Activated CD4-positive, alpha-beta T cell treated with anti-CD3 and anti-CD28 coated beads, Interleukin-2, amount 50 U/mL, for 24 hours (primary cell): ENCODE results near the gene UCK1.
"Not testable (repeated sequence)": the region's sequence is repeated elsewhere in the genome, so short reads cannot be mapped to it uniquely, and the experiment has no call there.

Source experiments
- DNase-seq, 2 donors: peaks; one replicate each; pipeline ENCODE4 v3.0.0-alpha.2; 2020; ENCODE audit warnings: low read depth in 1 of 2, low spot score in 1 of 2

UCK1 gene

GRCh38 chr9:131554087-131554842 lies 23.2 kb upstream of the UCK1 start:
- DNase-seq: no peak

- DNase-seq: no peak
Observed at GRCh38 chr9:131552030-131552429, 21.0 kb upstream of the UCK1 start.

GRCh38 chr9:131550465-131550864 lies 19.4 kb upstream of the UCK1 start:
- DNase-seq: not testable (repeated sequence)

GRCh38 chr9:131549186-131549585 lies 18.1 kb upstream of the UCK1 start:
- DNase-seq: not testable (repeated sequence)

- no peak for DNase-seq
Observed at GRCh38 chr9:131546336-131547084, 15.4 kb upstream of the UCK1 start.

- no peak for DNase-seq
Observed at GRCh38 chr9:131545786-131546335, 14.8 kb upstream of the UCK1 start.

- no peak for DNase-seq
Observed at GRCh38 chr9:131545003-131545785, 14.1 kb upstream of the UCK1 start, which contains the start of gene PRRT1B. TSS of gene PRRT1B (plus strand) at chr9:131545523. CDS start at chr9:131545616, 93 bp downstream.

GRCh38 chr9:131543141-131543540 lies 12.1 kb upstream of the UCK1 start:
- no peak for DNase-seq

- DNase-seq: no peak
Observed at GRCh38 chr9:131539223-131539923, 8.3 kb upstream of the UCK1 start.

GRCh38 chr9:131537946-131538345 lies 6.9 kb upstream of the UCK1 start:
- DNase-seq: no peak

- DNase-seq: no peak
Observed at GRCh38 chr9:131534721-131535237, 3.7 kb upstream of the UCK1 start.

GRCh38 chr9:131530546-131530919 lies 530 bp downstream of the UCK1 start:
- no peak for DNase-seq

- no peak for DNase-seq
Observed at GRCh38 chr9:131529597-131530545, 1.2 kb downstream of the UCK1 start.

GRCh38 chr9:131528886-131529505 lies 2.1 kb downstream of the UCK1 start:
- no peak for DNase-seq

- DNase-seq: no peak
Observed at GRCh38 chr9:131528186-131528585, 2.9 kb downstream of the UCK1 start.

GRCh38 chr9:131525643-131526565 lies 5.2 kb downstream of the UCK1 start:
- DNase-seq: no peak

GRCh38 chr9:131524665-131525315 lies 6.3 kb downstream of the UCK1 start:
- no peak for DNase-seq
